ENCODE data around the gene PCCA.

- TF ChIP-seq MAX (CRISPR knock-in tag; IDR thresholded peaks at IDR 0.05) (no peak), GRHL2 (CRISPR knock-in tag; IDR thresholded peaks at IDR 0.05; ENCODE audit: insufficient replicate concordance, severe bottlenecking) (no peak), USF1 (CRISPR knock-in tag; IDR thresholded peaks at IDR 0.05) (no peak), CTCF (IDR thresholded peaks at IDR 0.05) (no peak), HMGXB4 (CRISPR knock-in tag; IDR thresholded peaks at IDR 0.05) (no peak), NR2C2 (CRISPR knock-in tag; IDR thresholded peaks at IDR 0.05) (no peak), ATF6 (CRISPR knock-in tag; IDR thresholded peaks at IDR 0.05) (no peak), NR1H2 (CRISPR knock-in tag; IDR thresholded peaks at IDR 0.05) (no peak), FOXK1 (CRISPR knock-in tag; IDR thresholded peaks at IDR 0.05) (no peak), CBFB (CRISPR knock-in tag; IDR thresholded peaks at IDR 0.05; ENCODE audit: low read depth) (no peak)
These were observed 268.9 kb downstream of the PCCA start for GRCh38 chr13:100357764-100358163.
